Measurements from ENCODE around the gene LGALS9.
"Not testable (repeated sequence)": the region's sequence is repeated elsewhere in the genome, so short reads cannot be mapped to it uniquely, and the experiment has no call there.

- not testable (repeated sequence) for TF ChIP-seq EZH2phosphoT487 (IDR thresholded peaks at IDR 0.05; ENCODE audit: insufficient read depth, low read depth); EZH2 (IDR thresholded peaks at IDR 0.05; ENCODE audit: insufficient read depth, poor library complexity, severe bottlenecking)
These were observed 24.6 kb downstream of the LGALS9 start for GRCh38 chr17:27655525-27656111.
